HG02678 (cell line): ENCODE data around the gene SGIP1.

Experiments
- ATAC-seq: cut with Tn5 transposase; IDR thresholded peaks from one replicate; pipeline ENCODE4 v1.9.1; 2021; ENCODE audit warnings: mild to moderate bottlenecking, moderate library complexity; ENCODE audit not compliant: unreplicated experiment

Gene SGIP1

GRCh38 chr1:66520655-66521054 lies 13.3 kb upstream of the SGIP1 start:
- ATAC-seq, result no peak

DNA sequence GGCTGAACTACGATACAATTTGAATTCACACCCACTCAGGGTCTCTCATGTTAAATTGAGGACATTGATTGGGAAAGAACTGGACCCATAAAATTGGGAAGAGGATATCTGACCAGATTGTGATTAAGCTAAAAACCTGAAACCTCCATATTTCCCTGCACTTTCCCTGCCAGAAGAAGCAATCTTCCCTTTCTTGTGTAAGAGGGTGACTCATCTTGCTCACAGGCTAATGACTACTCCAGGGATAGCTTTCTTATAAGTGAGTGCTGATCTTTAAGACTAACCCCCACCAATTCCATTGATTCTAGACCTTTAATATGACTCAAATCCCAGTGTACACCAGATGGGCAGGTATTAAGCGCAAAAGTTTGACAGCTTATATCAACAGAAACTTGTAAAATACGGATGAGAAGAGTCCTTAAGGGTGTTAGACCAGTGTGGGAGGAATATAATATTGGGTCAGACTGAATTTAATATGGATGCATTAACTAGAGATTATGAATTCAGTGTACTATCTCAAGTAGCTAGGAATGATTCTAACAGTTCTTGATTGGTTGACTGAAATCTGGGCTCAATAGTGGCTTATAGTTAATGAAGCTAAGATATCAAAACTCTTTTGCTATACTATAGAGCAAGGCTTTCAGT lies 12.1 kb upstream of the SGIP1 start:
- no peak for ATAC-seq

DNA sequence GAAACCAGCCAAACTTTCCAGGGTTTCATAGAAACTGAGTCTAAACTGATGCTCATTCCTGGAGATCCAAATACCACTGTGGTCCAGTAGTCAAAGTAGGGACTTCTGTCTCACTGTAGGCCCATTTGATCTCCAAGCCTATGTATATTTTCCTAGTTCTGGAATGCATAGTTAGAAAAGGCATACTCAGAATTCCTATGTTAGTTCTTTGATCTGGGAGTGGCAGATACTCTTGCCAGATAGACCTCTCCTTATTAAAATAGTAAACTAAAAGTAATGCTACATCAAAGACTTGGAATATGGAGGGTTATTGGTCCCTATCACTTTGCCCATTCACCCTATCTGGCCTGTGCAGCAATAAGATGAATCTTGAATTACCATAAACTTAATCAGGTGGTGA lies 10.4 kb upstream of the SGIP1 start:
- no peak for ATAC-seq

DNA sequence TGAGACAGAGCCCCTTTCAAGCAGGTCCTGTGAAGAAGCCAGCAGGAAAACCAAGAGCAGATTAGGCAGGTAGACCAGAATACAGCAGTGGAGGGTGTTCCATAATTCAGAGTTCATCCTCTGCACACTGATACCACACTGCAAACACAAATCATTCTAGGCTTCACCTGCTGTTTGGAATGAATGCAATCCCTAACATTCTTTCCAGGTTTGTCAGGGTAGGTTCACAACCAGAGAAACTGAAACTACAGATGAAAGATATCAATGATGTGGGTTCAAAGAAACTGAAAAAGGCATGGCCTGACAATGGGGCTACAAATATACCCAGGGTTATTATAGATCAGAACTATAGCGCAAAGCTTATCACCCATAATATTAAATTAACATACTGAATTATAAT lies 8.9 kb upstream of the SGIP1 start:
- no peak for ATAC-seq

GRCh38 chr1:66526036-66526435 lies 7.9 kb upstream of the SGIP1 start:
- no peak for ATAC-seq

DNA sequence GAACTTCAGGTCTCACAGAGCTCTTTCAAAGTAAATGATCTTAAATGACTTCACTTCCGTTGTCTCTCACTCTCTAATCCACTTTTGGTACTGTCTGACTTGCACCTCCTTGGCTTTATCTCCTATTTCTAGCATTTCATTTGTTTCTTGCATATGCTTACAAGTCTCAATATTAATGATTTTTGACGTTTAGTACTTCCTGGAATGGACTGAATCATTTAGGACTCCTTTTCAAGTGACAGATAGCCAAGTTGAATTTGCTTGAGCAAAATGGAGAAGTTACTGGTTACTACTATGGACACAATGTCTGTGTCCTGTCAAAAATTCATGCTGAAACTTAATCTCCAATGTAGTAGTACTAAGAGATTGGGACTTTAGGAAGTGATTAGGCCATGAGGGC lies 7.0 kb upstream of the SGIP1 start:
- ATAC-seq, result no peak

DNA sequence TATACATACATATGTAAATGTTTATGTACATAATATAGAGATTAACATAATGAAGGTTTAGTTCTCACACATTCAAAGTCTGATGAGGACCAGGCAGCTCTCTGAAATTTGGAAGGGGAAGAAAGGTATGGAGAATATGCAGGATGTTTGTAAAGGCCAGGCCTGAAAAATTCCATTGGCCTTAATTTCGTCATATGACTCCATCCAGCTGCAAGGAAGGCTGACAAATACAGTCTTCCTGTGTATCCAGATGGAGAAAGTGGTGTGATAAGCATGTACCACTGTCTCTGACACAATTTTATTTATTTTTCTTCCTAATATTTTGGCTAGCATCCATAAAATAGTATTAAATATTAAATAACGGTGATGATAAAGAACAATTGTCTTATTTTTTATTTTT lies 6.3 kb upstream of the SGIP1 start:
- no peak for ATAC-seq

DNA sequence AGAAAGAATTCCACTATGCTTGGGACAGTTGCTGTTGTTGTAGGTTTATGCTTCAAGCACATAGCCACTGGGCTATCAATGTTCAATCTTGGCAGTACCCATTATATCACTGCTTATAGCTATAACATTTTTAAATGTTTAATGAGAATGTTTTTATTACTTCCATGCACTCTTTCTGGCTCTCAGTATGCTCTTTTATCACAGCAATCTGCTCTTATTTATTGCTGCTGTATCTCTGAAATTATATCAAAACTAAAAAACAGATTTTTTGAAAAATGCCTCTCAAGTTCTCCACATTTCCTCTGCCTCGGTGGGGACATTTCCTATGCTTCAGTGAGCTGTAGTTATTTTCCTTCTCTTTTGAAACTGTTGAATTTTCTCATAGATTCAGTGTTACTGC lies 5.4 kb upstream of the SGIP1 start:
- no peak for ATAC-seq

DNA sequence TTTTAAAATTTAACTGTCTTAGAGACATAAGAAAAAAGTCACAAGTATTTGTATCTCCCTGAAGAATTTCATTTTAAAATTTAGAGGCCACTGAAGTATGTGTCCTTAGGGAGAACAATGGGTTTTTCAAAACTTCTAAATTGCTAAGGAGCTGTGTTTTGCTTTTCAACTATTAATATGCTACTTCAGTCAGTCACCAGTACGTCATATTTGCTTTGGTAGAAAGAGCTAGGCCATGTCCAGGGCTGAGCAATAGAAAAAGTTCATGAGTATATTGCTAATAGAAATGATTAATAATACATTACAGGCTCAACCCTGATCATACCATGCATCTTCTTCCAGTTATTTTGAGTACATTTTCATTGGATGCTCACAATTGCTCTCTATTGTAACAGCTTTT lies 1.7 kb upstream of the SGIP1 start:
- no peak for ATAC-seq

- no peak for ATAC-seq
Observed at GRCh38 chr1:66532798-66533783, 862 bp upstream of the SGIP1 start.

DNA sequence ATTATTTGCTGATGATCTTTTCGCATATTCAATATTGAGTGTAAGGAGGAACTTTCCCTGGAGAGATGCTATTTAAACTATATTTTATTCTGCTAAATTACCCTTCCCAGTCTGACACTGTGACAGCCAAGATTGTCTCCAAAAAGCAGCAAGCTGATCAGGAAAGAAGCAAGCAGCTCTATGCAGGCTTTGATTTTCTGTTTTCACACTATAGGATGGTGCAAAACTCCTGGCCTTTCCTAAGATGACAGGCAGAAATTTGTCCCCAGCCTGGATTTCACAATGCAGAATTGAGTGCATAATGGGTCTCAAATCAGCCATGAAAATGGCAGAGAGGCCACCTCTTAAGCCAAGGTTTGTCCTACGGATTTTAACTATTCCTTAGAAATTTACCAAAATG lies 1.1 kb downstream of the SGIP1 start:
- ATAC-seq, result no peak

DNA sequence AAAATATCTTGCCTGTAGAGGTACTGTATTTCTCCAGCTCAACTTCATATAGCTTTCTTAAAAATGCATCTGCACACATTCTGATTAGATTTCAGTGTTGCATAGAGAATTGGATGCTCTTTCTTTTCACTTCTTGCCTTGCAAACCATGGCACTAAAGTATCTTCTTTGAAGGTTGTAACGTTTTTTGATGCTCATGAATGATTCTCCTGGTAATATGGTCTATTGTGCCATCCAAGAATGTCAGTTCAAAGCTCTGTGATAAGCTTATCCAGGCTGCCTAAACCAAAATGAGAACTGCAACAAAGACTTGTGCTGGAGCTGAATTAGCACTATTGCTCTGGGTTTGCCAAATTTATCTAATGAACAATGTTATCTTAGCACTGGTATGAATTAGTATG lies 1.9 kb downstream of the SGIP1 start:
- ATAC-seq, result no peak

DNA sequence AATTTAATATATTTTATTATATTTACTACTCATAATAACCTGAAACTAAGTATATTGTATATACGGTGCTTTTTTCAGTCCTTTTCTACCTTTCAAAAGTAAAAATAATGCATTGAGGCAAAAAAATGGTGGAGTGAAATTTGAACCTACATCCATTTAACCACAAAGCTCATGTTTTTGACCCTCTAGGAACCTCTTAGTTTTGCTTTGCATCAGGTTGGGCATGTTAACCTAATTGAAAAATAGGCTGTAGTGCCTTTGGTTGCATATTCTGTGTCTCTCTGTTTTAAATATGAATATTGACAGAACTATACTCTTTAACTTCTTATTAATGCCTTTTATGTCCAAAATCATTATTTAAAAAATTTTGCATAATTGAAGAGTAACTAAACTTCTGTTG lies 3.8 kb downstream of the SGIP1 start:
- ATAC-seq, result no peak

DNA sequence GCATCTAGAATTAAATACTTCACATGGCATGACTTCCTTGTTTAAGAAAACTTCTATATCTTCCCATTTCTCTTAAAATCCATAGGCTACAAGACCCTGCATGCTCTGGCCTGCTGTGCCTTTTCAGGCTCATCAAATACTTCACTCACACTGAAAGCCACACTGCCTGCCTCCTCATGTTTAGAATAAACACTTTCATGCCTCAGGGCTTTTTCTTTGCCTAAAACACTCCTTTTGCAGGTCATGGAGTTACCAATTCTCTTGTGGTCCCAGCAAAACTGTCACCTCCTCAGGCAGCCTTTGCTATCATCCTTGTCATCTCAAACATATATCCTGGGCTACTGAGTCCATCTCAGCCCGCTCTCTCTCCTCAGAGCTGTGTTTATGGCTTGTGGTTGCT lies 5.5 kb downstream of the SGIP1 start:
- no peak for ATAC-seq

DNA sequence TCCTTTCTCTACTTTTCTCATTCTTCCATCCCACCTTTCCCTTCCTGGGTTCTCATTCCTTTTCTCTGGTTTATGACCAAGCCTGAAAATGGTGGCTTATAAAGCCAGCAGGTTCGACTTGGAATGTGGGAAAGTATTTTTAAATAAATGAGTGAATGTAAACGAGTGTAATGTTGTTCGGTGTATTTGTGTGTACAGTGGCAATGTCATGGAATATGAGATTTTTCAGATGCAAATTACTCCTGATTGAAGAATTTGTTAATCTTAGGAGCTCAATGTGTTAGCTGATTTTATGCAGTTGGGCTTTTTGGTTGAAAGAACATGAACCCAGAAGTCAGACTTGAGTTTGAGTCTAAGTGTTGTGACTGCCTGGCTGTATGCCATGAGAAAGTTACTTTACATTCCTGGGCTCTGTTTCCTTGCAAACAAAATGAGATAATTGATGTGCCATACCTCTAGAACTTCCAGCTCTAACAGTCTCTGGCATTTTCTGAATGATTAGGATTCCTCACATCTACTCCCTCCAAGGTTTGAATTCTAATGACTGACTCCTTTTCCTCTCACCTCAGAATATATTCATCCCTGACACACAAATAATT lies 6.6 kb downstream of the SGIP1 start:
- no peak for ATAC-seq

- ATAC-seq, result no peak
Observed at GRCh38 chr1:66542314-66542713, 8.4 kb downstream of the SGIP1 start.

- no peak for ATAC-seq
Observed at GRCh38 chr1:66542811-66543767, 9.1 kb downstream of the SGIP1 start.

DNA sequence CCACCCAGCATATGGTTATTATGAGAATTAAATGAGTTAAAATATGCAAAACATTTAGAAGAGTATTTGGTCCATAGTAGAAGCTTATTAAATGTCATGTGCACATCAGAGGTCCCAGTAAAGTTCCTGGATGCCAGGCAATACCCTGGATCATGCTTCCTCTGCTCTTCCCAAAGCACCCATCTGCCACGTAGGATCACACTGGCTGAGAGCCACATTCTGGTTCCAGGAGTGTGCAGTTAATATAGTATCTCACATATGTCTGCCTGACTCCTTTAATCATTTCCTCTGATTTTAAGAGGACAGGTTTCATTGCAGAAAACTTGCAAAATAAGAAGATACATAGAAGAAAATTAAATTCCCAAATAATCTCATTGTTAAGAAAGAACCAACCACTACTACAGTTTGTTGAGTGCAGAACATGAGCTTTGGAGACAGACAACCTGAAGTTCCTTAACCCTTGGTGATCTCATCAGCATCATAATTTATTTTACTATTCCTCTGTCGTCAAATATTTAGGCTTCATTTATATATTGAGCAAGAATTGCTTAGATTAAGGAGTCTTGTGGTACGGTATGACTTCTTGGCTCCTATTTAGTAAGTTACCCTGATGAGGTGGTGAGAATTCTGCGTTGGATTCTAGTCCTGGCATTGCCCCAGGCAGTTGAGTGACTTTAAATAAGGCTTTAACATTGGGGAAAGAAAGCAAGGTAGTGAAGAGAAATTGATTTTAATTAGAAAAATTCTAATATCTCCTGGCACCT lies 12.3 kb downstream of the SGIP1 start:
- no peak for ATAC-seq

DNA sequence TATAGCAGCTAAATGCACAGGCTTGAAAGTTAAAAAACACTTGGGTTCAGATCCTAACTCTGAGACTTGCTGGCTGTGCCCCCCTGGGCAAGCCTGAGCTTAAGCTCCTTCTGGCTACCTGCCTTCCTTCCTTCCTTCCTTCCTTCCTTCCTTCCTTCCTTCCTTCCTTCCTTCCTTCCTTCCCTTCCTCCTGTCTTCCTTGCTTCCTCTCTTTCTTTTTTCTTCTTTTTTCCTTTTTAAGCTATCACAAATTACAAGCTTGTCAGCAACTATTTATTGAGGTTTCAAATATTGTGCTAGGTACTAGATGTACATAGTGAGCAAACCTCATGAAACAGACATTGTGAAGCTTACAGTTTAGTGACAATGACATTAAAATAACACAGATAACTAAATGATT lies 15.1 kb downstream of the SGIP1 start:
- no peak for ATAC-seq

- ATAC-seq, result no peak
Observed at GRCh38 chr1:66550243-66550642, 16.3 kb downstream of the SGIP1 start.
